ENCODE data around the gene TCAIM. TPM values are rescaled to one million over a fixed set of nuclear protein-coding genes. Genes with fewer than 3 reads are reported as not detected.

The TCAIM gene
- total RNA-seq, 2 donors from 2014 or later = 20.2 to 26.2 TPM

- intact Hi-C loops (cut with DNase I) = no loop called here
- Histone ChIP-seq H3K36me3 (no peaks in the 10 kb centered on the region), H3K27ac (no peak overlapping the region), H3K9ac (ENCODE audit: low read depth in 2 of 2, low read length in 2 of 2) (no peak overlapping the region), H3K4me1 (no peaks in the 10 kb centered on the region), H3K4me3 (no peak overlapping the region), H3K27me3 (no peaks in the 10 kb centered on the region), H3K9me3 (no peaks in the 10 kb centered on the region)
- TF ChIP-seq, protein P1, sequence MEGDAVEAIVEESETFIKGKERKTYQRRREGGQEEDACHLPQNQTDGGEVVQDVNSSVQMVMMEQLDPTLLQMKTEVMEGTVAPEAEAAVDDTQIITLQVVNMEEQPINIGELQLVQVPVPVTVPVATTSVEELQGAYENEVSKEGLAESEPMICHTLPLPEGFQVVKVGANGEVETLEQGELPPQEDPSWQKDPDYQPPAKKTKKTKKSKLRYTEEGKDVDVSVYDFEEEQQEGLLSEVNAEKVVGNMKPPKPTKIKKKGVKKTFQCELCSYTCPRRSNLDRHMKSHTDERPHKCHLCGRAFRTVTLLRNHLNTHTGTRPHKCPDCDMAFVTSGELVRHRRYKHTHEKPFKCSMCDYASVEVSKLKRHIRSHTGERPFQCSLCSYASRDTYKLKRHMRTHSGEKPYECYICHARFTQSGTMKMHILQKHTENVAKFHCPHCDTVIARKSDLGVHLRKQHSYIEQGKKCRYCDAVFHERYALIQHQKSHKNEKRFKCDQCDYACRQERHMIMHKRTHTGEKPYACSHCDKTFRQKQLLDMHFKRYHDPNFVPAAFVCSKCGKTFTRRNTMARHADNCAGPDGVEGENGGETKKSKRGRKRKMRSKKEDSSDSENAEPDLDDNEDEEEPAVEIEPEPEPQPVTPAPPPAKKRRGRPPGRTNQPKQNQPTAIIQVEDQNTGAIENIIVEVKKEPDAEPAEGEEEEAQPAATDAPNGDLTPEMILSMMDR (IDR thresholded peaks at IDR 0.05) = no peak
- no peak for DNase-seq
These were observed 90.3 kb downstream of the TCAIM start for GRCh38 chr3:44428910-44429309.

DNA sequence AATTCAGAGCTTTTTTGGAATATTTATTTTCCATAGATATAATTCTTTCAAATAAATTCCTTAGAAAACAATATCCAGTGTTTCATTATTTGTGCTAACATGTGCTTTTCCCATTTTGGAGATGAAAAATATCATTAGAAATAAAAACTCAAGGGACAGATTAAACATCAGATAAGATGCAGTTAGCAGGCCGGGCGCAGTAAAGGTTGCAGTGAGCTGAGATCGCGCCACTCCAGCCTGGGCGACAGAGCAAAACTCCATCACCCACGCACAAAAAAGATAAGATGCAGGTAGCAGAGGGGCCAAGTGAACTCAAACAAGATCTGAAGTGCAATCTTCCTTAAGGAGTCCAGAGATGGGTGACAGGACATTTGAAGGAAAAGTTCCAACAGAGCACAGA is 90.9 kb downstream of the TCAIM start:
- Histone ChIP-seq H3K9me3 (no peaks in the 10 kb centered on the region), H3K4me1 (no peaks in the 10 kb centered on the region), H3K36me3 (no peaks in the 10 kb centered on the region), H3K4me3 (no peak overlapping the region), H3K27ac (no peak overlapping the region), H3K27me3 (no peaks in the 10 kb centered on the region), H3K9ac (ENCODE audit: low read depth in 2 of 2, low read length in 2 of 2) (no peak overlapping the region)
- intact Hi-C loops (cut with DNase I) = no loop called here
- TF ChIP-seq, protein P1 (IDR thresholded peaks at IDR 0.05) = no peak
- no peak for DNase-seq

DNA sequence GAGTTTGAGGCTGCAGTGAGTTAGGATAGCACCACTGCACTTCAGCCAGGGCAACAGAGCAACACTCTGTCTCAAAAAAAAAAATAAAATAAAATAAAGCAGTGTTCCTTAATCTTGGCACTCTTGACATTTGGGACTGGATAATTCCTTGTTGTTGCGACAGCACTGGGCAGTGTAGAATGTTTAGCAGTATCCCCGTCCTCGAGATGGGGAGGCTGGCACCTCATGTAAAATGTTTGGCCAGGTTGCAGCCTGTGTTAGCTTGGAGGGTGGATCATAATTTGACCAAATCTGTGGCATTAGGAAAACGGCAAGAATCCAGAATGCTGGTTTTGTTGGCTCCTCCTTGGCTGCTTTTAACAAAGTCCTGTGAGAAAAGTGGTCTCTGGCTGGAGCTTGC is 91.9 kb downstream of the TCAIM start:
- DNase-seq = no peak
- H3K9ac ChIP-seq (ENCODE audit: low read depth in 2 of 2, low read length in 2 of 2) = no peak overlapping the region
- no peaks in the 10 kb centered on the region for H3K27me3 ChIP-seq
- H3K36me3 ChIP-seq = no peaks in the 10 kb centered on the region
- no peak overlapping the region for H3K27ac ChIP-seq
- no peaks in the 10 kb centered on the region for H3K4me1 ChIP-seq
- TF ChIP-seq, protein P1 (IDR thresholded peaks at IDR 0.05) = no peak
- no peaks in the 10 kb centered on the region for H3K9me3 ChIP-seq
- no peak overlapping the region for H3K4me3 ChIP-seq
- intact Hi-C loops (cut with DNase I) = no loop called here

DNA sequence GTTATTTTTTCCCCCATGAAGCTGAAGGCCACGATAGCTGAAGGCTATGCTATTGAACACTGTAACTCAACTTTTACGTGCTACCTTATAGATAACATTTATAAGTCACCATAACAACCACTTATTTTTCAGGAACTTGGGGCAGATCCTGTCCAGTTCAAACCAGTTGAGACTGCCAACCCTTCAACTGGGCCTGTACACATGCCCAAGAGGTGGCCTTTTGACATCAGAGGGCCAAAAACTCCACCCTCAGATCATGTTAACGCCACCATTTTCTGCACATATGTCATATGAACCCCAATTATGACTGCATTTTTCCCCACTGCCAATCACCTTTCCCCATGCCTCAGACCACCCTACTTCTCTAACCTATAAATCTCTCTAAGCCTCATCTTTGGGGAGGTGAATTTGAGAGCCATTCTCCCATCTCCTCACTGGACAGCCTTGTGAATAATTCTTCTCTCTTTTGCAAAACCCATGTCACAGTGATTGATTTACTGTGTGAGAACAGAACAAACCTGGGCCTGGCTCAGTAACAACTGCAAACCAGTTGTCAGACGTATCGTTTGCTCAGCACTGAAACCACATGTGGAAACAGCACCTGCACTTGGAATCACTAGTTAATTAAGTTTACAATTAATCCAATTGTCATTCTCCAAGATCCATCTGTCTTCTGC is 96.4 kb downstream of the TCAIM start:
- H3K9me3 ChIP-seq = no peaks in the 10 kb centered on the region
- no peaks in the 10 kb centered on the region for H3K27me3 ChIP-seq
- TF ChIP-seq, protein P1 (IDR thresholded peaks at IDR 0.05) = no peak
- no peak for DNase-seq
- H3K36me3 ChIP-seq = no peaks in the 10 kb centered on the region
- no peak overlapping the region for H3K9ac ChIP-seq (ENCODE audit: low read depth in 2 of 2, low read length in 2 of 2)
- no peak overlapping the region for H3K27ac ChIP-seq
- no peaks in the 10 kb centered on the region for H3K4me1 ChIP-seq
- intact Hi-C loops (cut with DNase I) = no loop called here
- no peak overlapping the region for H3K4me3 ChIP-seq

- Histone ChIP-seq H3K27ac (no peak overlapping the region), H3K36me3 (no peaks in the 10 kb centered on the region), H3K4me3 (no peak overlapping the region), H3K9ac (ENCODE audit: low read depth in 2 of 2, low read length in 2 of 2) (no peak overlapping the region), H3K27me3 (no peaks in the 10 kb centered on the region), H3K9me3 (no peaks in the 10 kb centered on the region), H3K4me1 (no peaks in the 10 kb centered on the region)
- TF ChIP-seq, protein P1 (IDR thresholded peaks at IDR 0.05) = no peak
- no peak for DNase-seq
- intact Hi-C loops (cut with DNase I) = no loop called here
These were observed 97.6 kb downstream of the TCAIM start for GRCh38 chr3:44436181-44436580.

Data from colonic mucosa (tissue), 4 donors.